GM12878 (cell line): ENCODE data around the gene SPINT1. TPM values are rescaled to one million over a fixed set of nuclear protein-coding genes. Genes with fewer than 3 reads are reported as not detected.

Experiments
- BHLHE40 ChIP-seq, 2 experiments: fragments of 450-650 bp in 1 of 2; IDR thresholded peaks; 2 replicates each; pipeline ENCODE4 v1.6.1; 2011 to 2017; ENCODE audit warnings: low read depth in 2 of 2, borderline replicate concordance in 1 of 2, improper control_type of control experiment in 1 of 2, low read length in 1 of 2, mild to moderate bottlenecking in 1 of 2
- CBX5 ChIP-seq: sonication (generic); IDR thresholded peaks from 2 replicates; pipeline ENCODE4 v1.6.1; 2016; ENCODE audit warnings: low read depth, moderate library complexity, mild to moderate bottlenecking, inconsistent platforms
- CHD1 ChIP-seq: IDR thresholded peaks from 2 replicates; pipeline ENCODE4 v1.6.1; 2012; ENCODE audit warnings: low read depth, low read length, improper control_type of control experiment
- FOXM1 ChIP-seq: IDR thresholded peaks from 2 replicates; pipeline ENCODE4 v1.6.1; 2012; ENCODE audit warnings: low read depth, mild to moderate bottlenecking, inconsistent platforms, low read length, moderate library complexity
- HDAC2 ChIP-seq: fragments of 200-600 bp; sonication (generic); IDR thresholded peaks from 2 replicates; pipeline ENCODE4 v1.6.1; 2017
- IKZF2 ChIP-seq, 2 experiments: fragments of 450-650 bp; IDR thresholded peaks; 2 replicates each; pipeline ENCODE4 v1.6.1; 2017; ENCODE audit warnings: mild to moderate bottlenecking in 2 of 2, moderate library complexity in 2 of 2
- MEF2A ChIP-seq: IDR thresholded peaks from 2 replicates; pipeline ENCODE4 v1.6.1; 2011; ENCODE audit warnings: low read depth, mild to moderate bottlenecking, low read length, moderate library complexity; ENCODE audit not compliant: insufficient read depth
- PKNOX1 ChIP-seq: fragments of 450-650 bp; IDR thresholded peaks from 2 replicates; pipeline ENCODE4 v1.6.1; 2016; ENCODE audit warnings: mild to moderate bottlenecking
- PML ChIP-seq: IDR thresholded peaks from 2 replicates; pipeline ENCODE4 v1.6.1; 2012; ENCODE audit warnings: low read length, inconsistent platforms
- POU2F2 ChIP-seq: IDR thresholded peaks from 3 replicates; pipeline ENCODE4 v1.6.1; 2011; ENCODE audit warnings: low read depth, mild to moderate bottlenecking, low read length, borderline replicate concordance
- RAD21 ChIP-seq: IDR thresholded peaks from 2 replicates; pipeline ENCODE4 v1.6.1; 2011; ENCODE audit warnings: mild to moderate bottlenecking, low read depth, low read length, moderate library complexity; ENCODE audit not compliant: insufficient read depth
- RB1 ChIP-seq: fragments of 450-650 bp; formaldehyde crosslinking; IDR thresholded peaks from 2 replicates; pipeline ENCODE4 v1.6.1; 2017; ENCODE audit warnings: mild to moderate bottlenecking, borderline replicate concordance
- SRF ChIP-seq, 2 experiments: IDR thresholded peaks; 2 replicates each; pipeline ENCODE4 v1.6.1; 2011; ENCODE audit warnings: low read depth in 2 of 2, low read length in 2 of 2, mild to moderate bottlenecking in 1 of 2, moderate library complexity in 1 of 2
- YY1 ChIP-seq: IDR thresholded peaks from 2 replicates; pipeline ENCODE4 v1.6.1; 2011; ENCODE audit warnings: low read depth, mild to moderate bottlenecking, low read length
- ZNF687 ChIP-seq: fragments of 450-650 bp; IDR thresholded peaks from 2 replicates; pipeline ENCODE4 v1.6.1; 2017; ENCODE audit warnings: mild to moderate bottlenecking, moderate library complexity
- polyA plus RNA-seq, 11 experiments: library from polyadenylated mRNA; depleted of rRNA in 4 of 11; unstranded in 6 of 11; stranded (reverse) in 5 of 11; fragments of >200 nt; fragmentation: Nextera tagmentation in 4 of 11; fragmentation: Illumina TruSeq in 1 of 11; extraction: Ambion mirVana in 4 of 11; extraction: Trizol in 1 of 11; gene quantifications; 1 replicate in 1 of 11; 2 replicates in 10 of 11; pipeline versions ENCODE4 v1.2.1 to v1.2.3, GENCODE V29; 2011 to 2016; ENCODE audit warnings: inconsistent platforms in 2 of 11, missing spikeins in 2 of 11, low read depth in 1 of 11
- total RNA-seq, 4 experiments: library from RNA; depleted of rRNA in 3 of 4; stranded (reverse); fragments of >200 nt in 3 of 4; fragmentation: Illumina TruSeq in 1 of 4; extraction: Trizol in 1 of 4; gene quantifications; 2 replicates each; pipeline versions ENCODE4 v1.2.1 to v1.2.3, GENCODE V29; 2013 to 2021
- TF ChIP-seq, protein P1 (sequence below), 3 experiments: IDR thresholded peaks in 2 of 3; conservative IDR thresholded peaks in 1 of 3; 2 replicates each; pipeline ENCODE4 v1.5.1; 2011; ENCODE audit warnings: low read depth in 3 of 3, low read length in 3 of 3, mild to moderate bottlenecking in 3 of 3, control low read depth in 2 of 3, moderate library complexity in 2 of 3, inconsistent platforms in 1 of 3, mixed read lengths in 1 of 3; ENCODE audit not compliant: control insufficient read depth in 2 of 3, insufficient read depth in 1 of 3; ENCODE audit errors: extremely low read depth in 1 of 3
- TF ChIP-seq, protein P2 (sequence below): IDR thresholded peaks from 2 replicates; pipeline ENCODE4 v1.6.1; 2012; ENCODE audit warnings: mild to moderate bottlenecking, low read depth, low read length

Gene SPINT1
- total and polyA plus RNA-seq, 10 of the 15 experiments (the other 5 are each of a cell fraction or from before 2014, with no cell fraction given): 3.5 to 28.6 (median 10.2) TPM

- TF ChIP-seq ZNF687 (no peak), MEF2A (no peak), PKNOX1 (no peak), HDAC2 (no peak), BHLHE40 (IDR thresholded peaks at IDR 0.05; ENCODE audit: borderline replicate concordance in 1 of 2, low read depth in 2 of 2, low read length in 1 of 2) (peak in 1 of 2 experiments; percentile 32; a peak in 1 of 4 replicates), FOXM1 (no peak), YY1 (peak; percentile 86; the same call in 1 of the 2 replicates), RB1 (peak; percentile 77), PML (no peak), RAD21 (peak; percentile 95), IKZF2 (IDR thresholded peaks at IDR 0.05) (no peak), CHD1 (no peak), SRF (IDR thresholded peaks at IDR 0.05; ENCODE audit: low read depth in 2 of 2, low read length in 2 of 2) (no peak), CBX5 (no peak), POU2F2 (peak; percentile 44; the same call in 1 of the 3 replicates)
- TF ChIP-seq, protein P1, sequence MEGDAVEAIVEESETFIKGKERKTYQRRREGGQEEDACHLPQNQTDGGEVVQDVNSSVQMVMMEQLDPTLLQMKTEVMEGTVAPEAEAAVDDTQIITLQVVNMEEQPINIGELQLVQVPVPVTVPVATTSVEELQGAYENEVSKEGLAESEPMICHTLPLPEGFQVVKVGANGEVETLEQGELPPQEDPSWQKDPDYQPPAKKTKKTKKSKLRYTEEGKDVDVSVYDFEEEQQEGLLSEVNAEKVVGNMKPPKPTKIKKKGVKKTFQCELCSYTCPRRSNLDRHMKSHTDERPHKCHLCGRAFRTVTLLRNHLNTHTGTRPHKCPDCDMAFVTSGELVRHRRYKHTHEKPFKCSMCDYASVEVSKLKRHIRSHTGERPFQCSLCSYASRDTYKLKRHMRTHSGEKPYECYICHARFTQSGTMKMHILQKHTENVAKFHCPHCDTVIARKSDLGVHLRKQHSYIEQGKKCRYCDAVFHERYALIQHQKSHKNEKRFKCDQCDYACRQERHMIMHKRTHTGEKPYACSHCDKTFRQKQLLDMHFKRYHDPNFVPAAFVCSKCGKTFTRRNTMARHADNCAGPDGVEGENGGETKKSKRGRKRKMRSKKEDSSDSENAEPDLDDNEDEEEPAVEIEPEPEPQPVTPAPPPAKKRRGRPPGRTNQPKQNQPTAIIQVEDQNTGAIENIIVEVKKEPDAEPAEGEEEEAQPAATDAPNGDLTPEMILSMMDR (IDR thresholded peaks at IDR 0.05 in 2 of 3, conservative IDR thresholded peaks at IDR 0.05 in 1 of 3; ENCODE audit: control insufficient read depth in 2 of 3, extremely low read depth in 1 of 3, insufficient read depth in 1 of 3, low read depth in 3 of 3, low read length in 3 of 3): peak; percentile 95 to 99 (median 98)
- TF ChIP-seq, protein P2, sequence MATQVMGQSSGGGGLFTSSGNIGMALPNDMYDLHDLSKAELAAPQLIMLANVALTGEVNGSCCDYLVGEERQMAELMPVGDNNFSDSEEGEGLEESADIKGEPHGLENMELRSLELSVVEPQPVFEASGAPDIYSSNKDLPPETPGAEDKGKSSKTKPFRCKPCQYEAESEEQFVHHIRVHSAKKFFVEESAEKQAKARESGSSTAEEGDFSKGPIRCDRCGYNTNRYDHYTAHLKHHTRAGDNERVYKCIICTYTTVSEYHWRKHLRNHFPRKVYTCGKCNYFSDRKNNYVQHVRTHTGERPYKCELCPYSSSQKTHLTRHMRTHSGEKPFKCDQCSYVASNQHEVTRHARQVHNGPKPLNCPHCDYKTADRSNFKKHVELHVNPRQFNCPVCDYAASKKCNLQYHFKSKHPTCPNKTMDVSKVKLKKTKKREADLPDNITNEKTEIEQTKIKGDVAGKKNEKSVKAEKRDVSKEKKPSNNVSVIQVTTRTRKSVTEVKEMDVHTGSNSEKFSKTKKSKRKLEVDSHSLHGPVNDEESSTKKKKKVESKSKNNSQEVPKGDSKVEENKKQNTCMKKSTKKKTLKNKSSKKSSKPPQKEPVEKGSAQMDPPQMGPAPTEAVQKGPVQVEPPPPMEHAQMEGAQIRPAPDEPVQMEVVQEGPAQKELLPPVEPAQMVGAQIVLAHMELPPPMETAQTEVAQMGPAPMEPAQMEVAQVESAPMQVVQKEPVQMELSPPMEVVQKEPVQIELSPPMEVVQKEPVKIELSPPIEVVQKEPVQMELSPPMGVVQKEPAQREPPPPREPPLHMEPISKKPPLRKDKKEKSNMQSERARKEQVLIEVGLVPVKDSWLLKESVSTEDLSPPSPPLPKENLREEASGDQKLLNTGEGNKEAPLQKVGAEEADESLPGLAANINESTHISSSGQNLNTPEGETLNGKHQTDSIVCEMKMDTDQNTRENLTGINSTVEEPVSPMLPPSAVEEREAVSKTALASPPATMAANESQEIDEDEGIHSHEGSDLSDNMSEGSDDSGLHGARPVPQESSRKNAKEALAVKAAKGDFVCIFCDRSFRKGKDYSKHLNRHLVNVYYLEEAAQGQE: no peak
Measured at GRCh38 chr15:40857601-40858341, 13.9 kb downstream of the SPINT1 start (continued).
